Neural progenitor cell (in vitro differentiated cells): ENCODE results near the gene HIPK2.

Experiments
- EZH2 ChIP-seq: fragments of 200-600 bp; sonication (generic); IDR thresholded peaks from 2 replicates; pipeline ENCODE4 v1.6.1; 2017; ENCODE audit warnings: antibody characterized with exemption, mild to moderate bottlenecking, moderate library complexity
- TF ChIP-seq, protein P1 (sequence below): fragments of 200-600 bp; sonication (generic); IDR thresholded peaks from 2 replicates; pipeline ENCODE4 v1.5.1; 2017; ENCODE audit warnings: antibody characterized with exemption, mild to moderate bottlenecking

DNA sequence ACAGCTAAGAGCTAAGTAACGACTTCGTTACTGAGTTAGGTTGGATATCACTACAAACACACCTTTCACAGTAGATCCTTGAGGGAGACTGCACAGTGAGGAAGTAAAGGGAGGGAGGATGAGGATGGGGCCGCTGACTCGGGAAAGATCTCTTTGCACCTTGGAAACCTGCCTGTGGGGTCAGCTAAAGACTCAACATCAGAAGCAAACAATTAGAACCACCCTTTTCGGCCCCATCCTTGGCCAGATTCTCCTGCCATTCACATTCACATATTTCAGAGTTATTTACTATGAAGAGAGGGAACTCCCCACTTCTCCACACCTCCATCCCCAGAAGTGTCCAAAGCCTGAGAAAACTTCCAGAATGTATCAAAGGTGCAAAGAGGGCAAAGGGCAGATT, 207.2 kb downstream of the HIPK2 start:
- TF ChIP-seq, protein P1, sequence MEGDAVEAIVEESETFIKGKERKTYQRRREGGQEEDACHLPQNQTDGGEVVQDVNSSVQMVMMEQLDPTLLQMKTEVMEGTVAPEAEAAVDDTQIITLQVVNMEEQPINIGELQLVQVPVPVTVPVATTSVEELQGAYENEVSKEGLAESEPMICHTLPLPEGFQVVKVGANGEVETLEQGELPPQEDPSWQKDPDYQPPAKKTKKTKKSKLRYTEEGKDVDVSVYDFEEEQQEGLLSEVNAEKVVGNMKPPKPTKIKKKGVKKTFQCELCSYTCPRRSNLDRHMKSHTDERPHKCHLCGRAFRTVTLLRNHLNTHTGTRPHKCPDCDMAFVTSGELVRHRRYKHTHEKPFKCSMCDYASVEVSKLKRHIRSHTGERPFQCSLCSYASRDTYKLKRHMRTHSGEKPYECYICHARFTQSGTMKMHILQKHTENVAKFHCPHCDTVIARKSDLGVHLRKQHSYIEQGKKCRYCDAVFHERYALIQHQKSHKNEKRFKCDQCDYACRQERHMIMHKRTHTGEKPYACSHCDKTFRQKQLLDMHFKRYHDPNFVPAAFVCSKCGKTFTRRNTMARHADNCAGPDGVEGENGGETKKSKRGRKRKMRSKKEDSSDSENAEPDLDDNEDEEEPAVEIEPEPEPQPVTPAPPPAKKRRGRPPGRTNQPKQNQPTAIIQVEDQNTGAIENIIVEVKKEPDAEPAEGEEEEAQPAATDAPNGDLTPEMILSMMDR: no peak
- no peak for TF ChIP-seq EZH2
